ENCODE results near the gene ACOXL.

The ACOXL gene

GRCh38 chr2:110812726-110813645, 80.6 kb downstream of the ACOXL start:
- no peak overlapping the region for H3K4me3 ChIP-seq (ENCODE audit: low read depth, low read length)
- TF ChIP-seq, protein P1, sequence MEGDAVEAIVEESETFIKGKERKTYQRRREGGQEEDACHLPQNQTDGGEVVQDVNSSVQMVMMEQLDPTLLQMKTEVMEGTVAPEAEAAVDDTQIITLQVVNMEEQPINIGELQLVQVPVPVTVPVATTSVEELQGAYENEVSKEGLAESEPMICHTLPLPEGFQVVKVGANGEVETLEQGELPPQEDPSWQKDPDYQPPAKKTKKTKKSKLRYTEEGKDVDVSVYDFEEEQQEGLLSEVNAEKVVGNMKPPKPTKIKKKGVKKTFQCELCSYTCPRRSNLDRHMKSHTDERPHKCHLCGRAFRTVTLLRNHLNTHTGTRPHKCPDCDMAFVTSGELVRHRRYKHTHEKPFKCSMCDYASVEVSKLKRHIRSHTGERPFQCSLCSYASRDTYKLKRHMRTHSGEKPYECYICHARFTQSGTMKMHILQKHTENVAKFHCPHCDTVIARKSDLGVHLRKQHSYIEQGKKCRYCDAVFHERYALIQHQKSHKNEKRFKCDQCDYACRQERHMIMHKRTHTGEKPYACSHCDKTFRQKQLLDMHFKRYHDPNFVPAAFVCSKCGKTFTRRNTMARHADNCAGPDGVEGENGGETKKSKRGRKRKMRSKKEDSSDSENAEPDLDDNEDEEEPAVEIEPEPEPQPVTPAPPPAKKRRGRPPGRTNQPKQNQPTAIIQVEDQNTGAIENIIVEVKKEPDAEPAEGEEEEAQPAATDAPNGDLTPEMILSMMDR (conservative IDR thresholded peaks at IDR 0.05; ENCODE audit: low read depth, low read length), result no peak
- no peak for DNase-seq (ENCODE audit: low read depth)

DNA sequence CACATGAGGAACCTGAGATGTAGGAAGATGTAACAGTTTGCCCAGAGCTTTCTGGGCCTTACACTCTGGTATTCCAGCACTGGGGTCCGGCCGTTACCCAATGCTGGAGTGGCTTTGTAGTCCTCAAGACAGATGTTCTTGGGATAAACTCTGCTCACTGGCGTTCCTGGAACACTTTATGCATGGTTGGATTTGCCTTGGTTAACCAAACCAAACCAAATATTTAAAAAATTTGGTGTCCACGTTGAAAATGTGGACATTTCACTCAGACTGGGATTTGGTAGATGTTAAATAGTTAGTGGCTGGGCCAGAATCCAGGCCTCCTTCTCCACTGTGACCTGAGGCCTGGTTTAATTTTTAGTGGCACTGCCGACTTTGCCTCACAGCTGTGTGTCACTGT, 81.5 kb downstream of the ACOXL start:
- DNase-seq (ENCODE audit: low read depth), result no peak
- no peak overlapping the region for H3K4me3 ChIP-seq (ENCODE audit: low read depth, low read length)
- TF ChIP-seq, protein P1 (conservative IDR thresholded peaks at IDR 0.05; ENCODE audit: low read depth, low read length), result no peak

DNA sequence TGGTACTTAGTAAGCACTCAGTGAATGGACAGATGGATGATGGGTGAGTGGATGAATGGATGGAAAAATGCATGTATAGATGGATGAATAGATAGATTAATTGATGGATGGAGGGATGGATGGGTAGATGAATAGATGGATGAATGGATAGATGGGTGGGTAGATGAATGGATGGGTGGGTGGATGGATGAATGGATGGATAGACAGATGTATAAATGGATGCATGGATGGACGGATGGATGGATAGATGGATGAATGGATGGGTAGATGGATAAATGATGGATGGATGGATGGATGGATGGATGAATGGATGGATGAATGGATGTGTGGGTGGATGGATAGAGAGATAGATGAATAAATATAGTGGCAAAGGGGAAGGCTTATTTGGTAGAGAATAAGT, 83.6 kb downstream of the ACOXL start:
- TF ChIP-seq, protein P1 (conservative IDR thresholded peaks at IDR 0.05; ENCODE audit: low read depth, low read length), result no peak
- no peak for DNase-seq (ENCODE audit: low read depth)
- no peak overlapping the region for H3K4me3 ChIP-seq (ENCODE audit: low read depth, low read length)

DNA sequence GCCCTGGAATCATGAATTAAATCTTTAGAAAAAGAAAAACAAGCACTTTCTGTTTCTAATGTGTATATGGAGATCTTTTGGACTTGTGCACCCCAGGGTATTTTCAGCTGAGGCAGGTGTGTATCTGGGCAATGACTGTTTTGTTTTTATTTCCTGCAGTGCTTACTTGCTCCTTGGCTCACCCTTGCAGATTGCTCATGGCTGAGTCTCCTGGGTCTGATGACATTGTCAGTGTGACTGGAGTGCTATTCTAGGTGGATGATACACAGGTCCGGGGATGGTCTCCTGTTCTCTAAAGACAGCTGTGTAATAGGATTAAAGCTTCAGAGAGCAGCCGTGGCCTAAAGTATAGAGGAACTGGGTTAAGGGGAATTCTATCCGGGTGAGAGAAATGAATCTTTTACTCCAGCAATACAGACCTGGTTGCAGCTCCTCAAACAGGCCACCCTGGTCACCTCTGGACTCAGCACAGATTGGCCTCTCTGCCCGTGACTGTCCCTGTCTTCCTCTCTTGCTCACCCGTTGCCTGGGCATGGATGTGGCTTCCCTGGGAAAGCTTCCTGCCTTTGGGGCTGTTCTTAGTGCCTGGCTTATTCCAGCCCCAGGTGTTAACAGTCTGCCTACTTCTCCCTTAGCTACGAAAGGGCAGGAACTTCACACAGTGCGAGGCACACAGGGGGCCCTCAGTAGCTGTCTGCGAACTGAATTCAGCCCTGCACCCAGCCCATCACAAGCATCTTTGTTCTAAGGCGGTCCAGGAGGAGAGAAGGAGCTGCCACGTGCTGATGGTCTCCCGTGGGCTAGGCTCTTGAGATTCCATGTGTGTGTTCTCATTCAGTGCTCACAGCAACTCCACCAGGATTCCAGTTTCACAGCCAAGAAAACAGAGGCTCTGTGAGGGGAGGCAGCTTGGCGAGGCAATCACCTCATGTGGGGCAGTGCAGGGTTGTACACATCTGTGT, 84.3 kb downstream of the ACOXL start:
- TF ChIP-seq, protein P1 (conservative IDR thresholded peaks at IDR 0.05; ENCODE audit: low read depth, low read length), result no peak
- no peak overlapping the region for H3K4me3 ChIP-seq (ENCODE audit: low read depth, low read length)
- DNase-seq (ENCODE audit: low read depth), result peak; percentile 4

DNA sequence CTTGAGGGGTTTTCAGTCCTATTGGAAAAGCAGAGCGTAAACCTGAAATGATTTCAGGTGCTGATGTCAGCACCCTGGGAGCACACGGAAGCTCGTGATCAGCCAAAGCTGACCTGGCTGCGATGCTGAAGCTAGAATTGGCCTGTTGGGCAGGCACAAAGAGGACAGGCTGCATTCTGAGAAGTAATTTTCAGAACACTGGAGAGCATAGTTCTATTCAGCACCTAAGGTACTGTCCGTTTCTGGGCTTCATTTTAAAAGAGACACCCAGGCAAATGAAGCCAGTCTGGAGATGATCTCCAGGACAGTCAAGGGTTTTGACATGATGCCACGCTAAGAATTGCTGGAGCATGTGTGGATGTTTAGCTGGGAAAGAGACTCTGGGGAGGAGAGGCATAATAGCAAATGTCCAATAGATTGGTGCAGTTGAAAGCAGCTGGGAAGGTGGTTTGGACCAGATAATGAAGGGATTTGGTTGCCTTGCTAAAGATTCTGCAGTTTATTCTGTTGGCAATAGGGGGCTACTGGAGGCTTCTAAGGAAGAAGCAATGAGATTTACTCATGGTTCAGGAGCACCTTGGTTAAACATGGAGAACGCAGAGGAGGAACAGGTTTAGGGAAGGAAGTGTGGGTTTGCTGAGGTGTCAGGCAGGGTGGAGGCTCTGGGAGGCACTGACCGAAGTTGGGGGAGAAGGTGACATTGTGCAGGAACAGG, 86.6 kb downstream of the ACOXL start:
- TF ChIP-seq, protein P1 (conservative IDR thresholded peaks at IDR 0.05; ENCODE audit: low read depth, low read length), result peak; percentile 47
- H3K4me3 ChIP-seq (ENCODE audit: low read depth, low read length), result no peak overlapping the region
- peak; percentile 32 for DNase-seq (ENCODE audit: low read depth)

- no peak overlapping the region for H3K4me3 ChIP-seq (ENCODE audit: low read depth, low read length)
- DNase-seq (ENCODE audit: low read depth), result no peak
- TF ChIP-seq, protein P1 (conservative IDR thresholded peaks at IDR 0.05; ENCODE audit: low read depth, low read length), result no peak
Measured at GRCh38 chr2:110819711-110820110, 87.3 kb downstream of the ACOXL start.
